Posterior vena cava (tissue), 2 donors: ENCODE measurements around the gene SIK1. TPM values are rescaled to one million over a fixed set of nuclear protein-coding genes. Genes with fewer than 3 reads are reported as not detected.
"Not testable (repeated sequence)": the region's sequence is repeated elsewhere in the genome, so short reads cannot be mapped to it uniquely, and the experiment has no call there.

Experiments used
- DNase-seq: peaks from one replicate; pipeline ENCODE4 v3.0.0-alpha.2; 2020; ENCODE audit warnings: low spot score
- intact Hi-C, 2 donors: fragments of 100-400 bp; cut with DNase I; formaldehyde crosslinking; loops; one replicate each; pipeline versions ENCODE4 v1.14.1 to v1.14.2; 2022 to 2023
- total RNA-seq, 2 donors: library from RNA; stranded (reverse); fragmentation: NEBNext Ultra II Directional; extraction: Animal tissue kit (Norgen Biotek cat#: 25700); gene quantifications; one replicate each; pipeline ENCODE4 v1.2.1, GENCODE V29; 2021
- donor health status: DM: yes; HTN: yes; CAD: no.
- donor health status: DM: yes; HTN: yes; CAD: no.

SIK1 gene
- total RNA-seq, 2 donors from 2014 or later: 9.9 to 34.9 TPM

GRCh38 chr21:43442571-43442970, 15.6 kb upstream of the SIK1 start:
- DNase-seq, intact Hi-C loops: not testable (repeated sequence)

- DNase-seq, intact Hi-C loops: not testable (repeated sequence)
Observed at GRCh38 chr21:43440835-43441727, 14.2 kb upstream of the SIK1 start.

GRCh38 chr21:43439316-43440075, 12.6 kb upstream of the SIK1 start:
- DNase-seq, intact Hi-C loops: not testable (repeated sequence)

- intact Hi-C loops, DNase-seq: not testable (repeated sequence)
Observed at GRCh38 chr21:43436272-43436671, 9.3 kb upstream of the SIK1 start.

- intact Hi-C loops, DNase-seq: not testable (repeated sequence)
Observed at GRCh38 chr21:43433340-43434136, 6.6 kb upstream of the SIK1 start.

GRCh38 chr21:43430830-43431416, 4.0 kb upstream of the SIK1 start:
- intact Hi-C loops, DNase-seq: not testable (repeated sequence)

GRCh38 chr21:43428964-43429363, 2.0 kb upstream of the SIK1 start:
- intact Hi-C loops, DNase-seq: not testable (repeated sequence)

- intact Hi-C loops, DNase-seq: not testable (repeated sequence)
Observed at GRCh38 chr21:43427242-43427559, 270 bp upstream of the SIK1 start.

- DNase-seq, intact Hi-C loops: not testable (repeated sequence)
Observed at GRCh38 chr21:43426004-43426403, 927 bp downstream of the SIK1 start.

- intact Hi-C loops, DNase-seq: not testable (repeated sequence)
Observed at GRCh38 chr21:43419475-43419874, 7.5 kb downstream of the SIK1 start.

- DNase-seq, intact Hi-C loops: not testable (repeated sequence)
Observed at GRCh38 chr21:43414576-43414975, 12.4 kb downstream of the SIK1 start.

- intact Hi-C loops, DNase-seq: not testable (repeated sequence)
Observed at GRCh38 chr21:43412020-43412788, 14.7 kb downstream of the SIK1 start.

- DNase-seq, intact Hi-C loops: not testable (repeated sequence)
Observed at GRCh38 chr21:43410456-43411068, 16.4 kb downstream of the SIK1 start.

GRCh38 chr21:43407139-43407538, 19.8 kb downstream of the SIK1 start:
- intact Hi-C loops, DNase-seq: not testable (repeated sequence)

- intact Hi-C loops, DNase-seq: not testable (repeated sequence)
Observed at GRCh38 chr21:43404450-43404849, 22.5 kb downstream of the SIK1 start.

GRCh38 chr21:43403651-43404430, 23.1 kb downstream of the SIK1 start:
- intact Hi-C loops, DNase-seq: not testable (repeated sequence)

GRCh38 chr21:43401125-43401524, 25.8 kb downstream of the SIK1 start:
- DNase-seq, intact Hi-C loops: not testable (repeated sequence)
